CD14-positive monocyte (primary cell): ENCODE data around the gene SNAP91. TPM values are rescaled to one million over a fixed set of nuclear protein-coding genes. Genes with fewer than 3 reads are reported as not detected.

Experiments used
- DNase-seq, 3 donors: peaks; one replicate each; pipeline ENCODE4 v3.0.0-alpha.2; 2011 to 2022
- H2AFZ ChIP-seq: 2 replicates; pipeline ENCODE4 v1.6.0; 2012; ENCODE audit warnings: mild to moderate bottlenecking, low read depth, low read length, inconsistent platforms; ENCODE audit not compliant: insufficient read depth, poor library complexity, severe bottlenecking
- H3K27ac ChIP-seq, 2 donors: 1 replicate in 1 of 2; 2 replicates in 1 of 2; pipeline ENCODE4 v1.5.1; 2012 to 2013; ENCODE audit warnings: low read length in 2 of 2, control low read depth in 1 of 2, inconsistent platforms in 1 of 2, low read depth in 1 of 2, mild to moderate bottlenecking in 1 of 2
- H3K27me3 ChIP-seq, 2 donors: one replicate each; pipeline versions ENCODE4 v1.6.0 to v1.6.1; 2011 to 2013; ENCODE audit warnings: low read length in 2 of 2; ENCODE audit not compliant: control insufficient read depth in 2 of 2, insufficient read depth in 2 of 2
- H3K36me3 ChIP-seq, 2 donors: replicated peaks in 1 of 2; 1 replicate in 1 of 2; 2 replicates in 1 of 2; pipeline versions ENCODE4 v1.5.1 to v1.6.1; 2012 to 2013; ENCODE audit warnings: low read length in 2 of 2, control low read depth in 1 of 2, inconsistent platforms in 1 of 2, mild to moderate bottlenecking in 1 of 2; ENCODE audit not compliant: insufficient read depth in 2 of 2, control insufficient read depth in 1 of 2
- H3K4me1 ChIP-seq, 2 donors: 1 replicate in 1 of 2; 2 replicates in 1 of 2; pipeline versions ENCODE4 v1.5.1 to v1.6.1; 2012 to 2013; ENCODE audit warnings: low read length in 2 of 2, control low read depth in 1 of 2, inconsistent platforms in 1 of 2, mild to moderate bottlenecking in 1 of 2, moderate library complexity in 1 of 2; ENCODE audit not compliant: insufficient read depth in 2 of 2, control insufficient read depth in 1 of 2
- H3K4me2 ChIP-seq: replicated peaks from 2 replicates; pipeline ENCODE3; 2012; ENCODE audit warnings: low read length, moderate library complexity, mild to moderate bottlenecking; ENCODE audit not compliant: poor library complexity, severe bottlenecking; ENCODE audit errors: extremely low read depth
- H3K4me3 ChIP-seq, 3 experiments: fragments of 200-600 bp in 1 of 3; sonication (generic) in 1 of 3; replicated peaks in 1 of 3; 1 replicate in 2 of 3; 2 replicates in 1 of 3; pipeline ENCODE4 v1.5.1; 2011 to 2013; ENCODE audit warnings: low read length in 3 of 3, mild to moderate bottlenecking in 3 of 3, control low read depth in 2 of 3, low read depth in 2 of 3, inconsistent platforms in 1 of 3, moderate library complexity in 1 of 3
- H3K79me2 ChIP-seq: 2 replicates; pipeline ENCODE4 v1.6.0; 2012; ENCODE audit warnings: mild to moderate bottlenecking, control low read depth, inconsistent platforms, low read length, moderate library complexity; ENCODE audit not compliant: insufficient read depth
- H3K9ac ChIP-seq: 2 replicates; pipeline ENCODE4 v1.6.0; 2017; ENCODE audit warnings: low read length, mild to moderate bottlenecking; ENCODE audit not compliant: insufficient read depth, poor library complexity, severe bottlenecking
- H3K9me3 ChIP-seq, 2 donors: replicated peaks in 1 of 2; 1 replicate in 1 of 2; 2 replicates in 1 of 2; pipeline versions ENCODE4 v1.5.1 to v1.6.1; 2012 to 2013; ENCODE audit warnings: low read length in 2 of 2, control low read depth in 1 of 2; ENCODE audit not compliant: control insufficient read depth in 1 of 2, insufficient read depth in 1 of 2
- H4K20me1 ChIP-seq: 2 replicates; pipeline ENCODE4 v1.6.0; 2012; ENCODE audit warnings: mild to moderate bottlenecking, low read length, control low read depth, moderate library complexity; ENCODE audit not compliant: insufficient read depth
- H3K27ac Mint-ChIP-seq, 7 donors: one replicate each; pipeline ENCODE4 v1.8.0; 2020; ENCODE audit warnings: mild to moderate bottlenecking in 7 of 7, mixed read lengths in 7 of 7, moderate library complexity in 6 of 7, inconsistent platforms in 2 of 7
- H3K27me3 Mint-ChIP-seq, 3 donors: one replicate each; pipeline ENCODE4 v1.8.0; 2021 to 2022; ENCODE audit warnings: low read depth in 3 of 3, mild to moderate bottlenecking in 3 of 3, mixed read lengths in 3 of 3, moderate library complexity in 3 of 3, inconsistent platforms in 1 of 3
- H3K36me3 Mint-ChIP-seq, 2 donors: one replicate each; pipeline ENCODE4 v1.8.0; 2020; ENCODE audit warnings: mixed read lengths in 2 of 2, inconsistent platforms in 1 of 2, mild to moderate bottlenecking in 1 of 2
- H3K4me1 Mint-ChIP-seq: one replicate; pipeline ENCODE4 v1.8.0; 2020; ENCODE audit warnings: mild to moderate bottlenecking, mixed read lengths
- H3K4me3 Mint-ChIP-seq, 2 donors: one replicate each; pipeline ENCODE4 v1.8.0; 2020; ENCODE audit warnings: mild to moderate bottlenecking in 2 of 2, mixed read lengths in 2 of 2, moderate library complexity in 1 of 2
- H3K9me3 Mint-ChIP-seq, 7 donors: one replicate each; pipeline ENCODE4 v1.8.0; 2020 to 2022; ENCODE audit warnings: mixed read lengths in 7 of 7, mild to moderate bottlenecking in 6 of 7, moderate library complexity in 6 of 7, inconsistent platforms in 2 of 7
- WGBS: methylation state at CpG from one replicate; pipeline ENCODE4 v1.1.5; 2013; ENCODE audit warnings: missing lambda C conversion rate; ENCODE audit not compliant: insufficient coverage; 5-methylcytosine and 5-hydroxymethylcytosine counted together
- intact Hi-C, 2 donors: fragments of 100-400 bp; cut with micrococcal nuclease; formaldehyde crosslinking; loops; one replicate each; pipeline versions ENCODE4 v1.15.0 to v1.15.1; 2023
- polyA plus RNA-seq, 3 donors: library from polyadenylated mRNA; depleted of rRNA in 1 of 3; unstranded in 2 of 3; stranded (reverse) in 1 of 3; fragments of 300-500 nt in 2 of 3; fragments of >200 nt in 1 of 3; fragmentation: Illumina TruSeq in 2 of 3; gene quantifications; 1 replicate in 2 of 3; 2 replicates in 1 of 3; pipeline ENCODE4 v1.2.3, GENCODE V29; 2012 to 2021
- TF ChIP-seq, protein P1 (sequence below): fragments of 200-600 bp; IDR thresholded peaks from one replicate; pipeline ENCODE4 v1.8.0; 2022; ENCODE audit warnings: antibody characterized with exemption, mild to moderate bottlenecking

The SNAP91 gene
- polyA plus RNA-seq, 3 donors: not detected

DNA sequence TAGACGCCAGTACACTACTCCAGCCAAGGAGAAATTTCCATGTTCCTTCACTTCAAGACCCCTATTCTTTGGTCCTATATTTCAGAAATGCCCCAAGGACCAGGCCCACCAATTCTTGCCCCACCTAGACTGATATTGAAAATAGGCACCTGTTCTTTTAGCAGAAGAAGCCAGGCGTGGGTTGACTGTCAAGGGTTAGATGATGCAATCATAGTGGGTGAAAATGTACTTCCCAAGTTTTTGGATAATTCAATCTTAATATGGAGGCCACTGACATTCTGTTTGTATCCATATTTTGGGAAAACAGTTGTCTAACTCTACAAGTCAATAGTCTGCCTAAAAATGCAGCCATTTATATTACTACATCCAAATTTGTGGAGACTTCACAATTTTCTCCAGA, 21.0 kb upstream of the SNAP91 start:
- DNase-seq: no peak
- H3K27ac Mint-ChIP-seq: no peak overlapping the region
- no peak overlapping the region for H3K9ac ChIP-seq
- no CpG with 5 or more reads among the region's 2 CpGs for WGBS
- no peak overlapping the region for H3K4me3 Mint-ChIP-seq
- intact Hi-C loops: no loop called here
- no peak overlapping the region for H2AFZ ChIP-seq
- no peak overlapping the region for H3K4me2 ChIP-seq
- no peak overlapping the region for H3K4me3 ChIP-seq
- no peaks in the 10 kb centered on the region for H3K9me3 ChIP-seq
- peaks cover 0 to 7% (median 0%) of the 10 kb centered on the region in 7 donors for H3K9me3 Mint-ChIP-seq
- no peaks in the 10 kb centered on the region for H3K36me3 ChIP-seq
- H3K4me1 Mint-ChIP-seq: no peaks in the 10 kb centered on the region
- no peaks in the 10 kb centered on the region for H3K4me1 ChIP-seq
- TF ChIP-seq, protein P1, sequence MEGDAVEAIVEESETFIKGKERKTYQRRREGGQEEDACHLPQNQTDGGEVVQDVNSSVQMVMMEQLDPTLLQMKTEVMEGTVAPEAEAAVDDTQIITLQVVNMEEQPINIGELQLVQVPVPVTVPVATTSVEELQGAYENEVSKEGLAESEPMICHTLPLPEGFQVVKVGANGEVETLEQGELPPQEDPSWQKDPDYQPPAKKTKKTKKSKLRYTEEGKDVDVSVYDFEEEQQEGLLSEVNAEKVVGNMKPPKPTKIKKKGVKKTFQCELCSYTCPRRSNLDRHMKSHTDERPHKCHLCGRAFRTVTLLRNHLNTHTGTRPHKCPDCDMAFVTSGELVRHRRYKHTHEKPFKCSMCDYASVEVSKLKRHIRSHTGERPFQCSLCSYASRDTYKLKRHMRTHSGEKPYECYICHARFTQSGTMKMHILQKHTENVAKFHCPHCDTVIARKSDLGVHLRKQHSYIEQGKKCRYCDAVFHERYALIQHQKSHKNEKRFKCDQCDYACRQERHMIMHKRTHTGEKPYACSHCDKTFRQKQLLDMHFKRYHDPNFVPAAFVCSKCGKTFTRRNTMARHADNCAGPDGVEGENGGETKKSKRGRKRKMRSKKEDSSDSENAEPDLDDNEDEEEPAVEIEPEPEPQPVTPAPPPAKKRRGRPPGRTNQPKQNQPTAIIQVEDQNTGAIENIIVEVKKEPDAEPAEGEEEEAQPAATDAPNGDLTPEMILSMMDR: no peak
- no peak overlapping the region for H3K27ac ChIP-seq
- no peaks in the 10 kb centered on the region for H3K36me3 Mint-ChIP-seq
- peaks cover 0 to 2% (median 0%) of the 10 kb centered on the region in 3 donors for H3K27me3 Mint-ChIP-seq
- H3K27me3 ChIP-seq: no peaks in the 10 kb centered on the region
- no peaks in the 10 kb centered on the region for H3K79me2 ChIP-seq
- H4K20me1 ChIP-seq: no peaks in the 10 kb centered on the region

DNA sequence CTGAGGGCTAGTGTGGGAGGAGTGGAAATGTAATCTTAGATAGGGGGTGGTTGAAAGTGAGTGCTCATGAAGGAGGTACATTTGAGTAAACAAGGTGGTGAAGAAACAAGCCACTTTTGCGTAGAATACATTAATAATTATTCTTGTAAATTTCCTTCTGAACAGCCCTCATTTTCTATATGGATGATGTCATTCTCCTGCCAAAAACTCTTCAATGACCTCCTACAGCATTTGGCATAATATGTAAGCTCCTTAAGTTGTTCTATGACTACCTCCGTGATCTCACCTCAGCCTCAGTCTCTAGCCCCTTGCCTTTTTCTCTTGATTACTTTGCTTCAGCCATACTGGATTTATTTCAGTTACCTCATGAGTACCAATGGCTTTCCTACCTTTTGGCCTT, 14.0 kb upstream of the SNAP91 start:
- intact Hi-C loops: no loop called here
- Mint-ChIP-seq H3K4me3 (no peak overlapping the region), H3K4me1 (no peaks in the 10 kb centered on the region), H3K27ac (no peak overlapping the region), H3K36me3 (no peaks in the 10 kb centered on the region), H3K9me3 (peaks cover 0 to 6% (median 2%) of the 10 kb centered on the region in 7 donors), H3K27me3 (peaks cover 1 to 5% (median 3%) of the 10 kb centered on the region in 3 donors)
- Histone ChIP-seq H3K27ac (no peak overlapping the region), H3K4me2 (no peak overlapping the region), H3K4me1 (no peaks in the 10 kb centered on the region), H3K79me2 (no peaks in the 10 kb centered on the region), H3K9ac (no peak overlapping the region), H3K36me3 (no peaks in the 10 kb centered on the region), H3K4me3 (no peak overlapping the region), H3K27me3 (no peaks in the 10 kb centered on the region), H3K9me3 (peaks cover 0 to under 1% of the 10 kb centered on the region in 2 donors), H4K20me1 (no peaks in the 10 kb centered on the region), H2AFZ (no peak overlapping the region)
- 100% methylated on average over 1 of the region's 2 CpGs for WGBS
- DNase-seq: no peak
- TF ChIP-seq, protein P1: no peak
